Astrocyte of the cerebellum (primary cell): ENCODE results near the gene TRIM6.

Experiments used
- DNase-seq: peaks from one replicate; pipeline ENCODE4 v3.0.0-alpha.2; 2011; ENCODE audit warnings: low read depth
- H3K4me3 ChIP-seq: 2 replicates; pipeline ENCODE4 v1.5.1; 2011; ENCODE audit warnings: mild to moderate bottlenecking, low read depth, low read length, moderate library complexity
- CTCF ChIP-seq: IDR thresholded peaks from 2 replicates; pipeline ENCODE4 v1.5.1; 2012; ENCODE audit warnings: low read length, low read depth, moderate library complexity, mild to moderate bottlenecking; ENCODE audit errors: missing control alignments
- in situ Hi-C: cut with HindIII; loops from 2 replicates; pipeline ENCODE4 v1.10.0; 2017; ENCODE audit warnings: low sequenced_read_pairs

TRIM6 gene

DNA sequence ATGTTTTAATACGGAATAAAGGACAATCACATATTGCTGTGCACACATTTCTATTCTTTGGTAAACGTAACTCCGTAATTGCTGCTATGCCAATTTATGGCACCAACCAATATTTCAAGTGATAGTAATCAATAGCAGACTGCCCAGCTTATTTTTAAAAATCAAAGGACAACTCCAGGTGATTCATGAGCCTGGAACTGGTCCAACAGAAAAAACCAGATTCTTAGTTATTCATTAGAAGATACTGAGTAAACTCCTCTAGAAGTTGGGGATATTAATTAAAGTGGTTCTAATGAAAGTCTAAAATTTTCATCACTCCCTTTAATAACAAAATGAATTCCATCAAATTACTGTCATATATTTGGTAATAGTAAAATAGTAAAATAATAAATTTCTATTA is 38.7 kb upstream of the TRIM6 start:
- no peak for DNase-seq
- H3K4me3 ChIP-seq = no peak overlapping the region
- TF ChIP-seq CTCF = no peak
- in situ Hi-C loops = no loop called here

- no peak for TF ChIP-seq CTCF
- DNase-seq = no peak
- no peak overlapping the region for H3K4me3 ChIP-seq
- in situ Hi-C loops = no loop called here
These were observed 32.0 kb upstream of the TRIM6 start for GRCh38 chr11:5564259-5565019.

- in situ Hi-C loops = no loop called here
- H3K4me3 ChIP-seq = no peak overlapping the region
- no peak for TF ChIP-seq CTCF
- DNase-seq = no peak
These were observed 21.8 kb upstream of the TRIM6 start for GRCh38 chr11:5574654-5575053.

DNA sequence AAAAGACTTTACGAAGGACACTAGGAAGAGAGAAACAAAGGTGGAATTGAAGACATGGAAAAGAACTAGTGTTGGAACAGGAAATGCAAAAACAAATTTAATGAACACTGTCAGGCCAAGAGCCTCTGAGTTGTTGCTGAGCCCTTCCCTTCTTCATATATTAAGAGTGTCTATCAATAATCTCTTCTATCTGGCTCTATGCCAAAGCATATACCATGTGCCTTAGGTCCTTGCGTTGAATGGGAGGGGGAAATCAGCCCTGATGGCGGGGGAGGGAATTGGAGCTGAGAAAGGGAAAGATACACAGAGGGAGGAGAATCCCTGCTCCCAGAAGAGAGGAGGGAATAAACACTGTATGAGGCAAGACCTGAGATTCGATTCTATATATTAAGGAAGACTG is 21.3 kb upstream of the TRIM6 start:
- no peak for DNase-seq
- in situ Hi-C loops = no loop called here
- no peak overlapping the region for H3K4me3 ChIP-seq
- no peak for TF ChIP-seq CTCF

DNA sequence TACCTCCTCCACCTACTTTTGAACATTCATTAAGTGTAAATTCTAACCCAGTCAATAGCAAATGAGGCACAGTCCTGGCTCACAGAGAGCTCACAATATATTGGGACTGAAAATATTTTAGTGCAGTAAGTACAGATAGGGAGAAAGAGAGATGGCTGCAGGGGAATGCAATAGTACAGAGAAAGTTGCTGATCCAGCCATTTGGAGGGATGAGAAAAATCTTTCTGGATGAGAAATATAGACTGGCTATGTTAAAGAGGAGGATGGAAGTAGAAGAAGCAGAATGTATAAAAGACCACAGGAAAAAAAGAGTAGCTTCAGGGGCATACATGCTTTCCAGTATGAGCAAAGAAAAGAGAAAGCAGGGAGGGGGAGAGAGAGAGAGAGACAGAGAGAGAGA is 19.3 kb upstream of the TRIM6 start:
- in situ Hi-C loops = no loop called here
- DNase-seq = no peak
- TF ChIP-seq CTCF = no peak
- no peak overlapping the region for H3K4me3 ChIP-seq

DNA sequence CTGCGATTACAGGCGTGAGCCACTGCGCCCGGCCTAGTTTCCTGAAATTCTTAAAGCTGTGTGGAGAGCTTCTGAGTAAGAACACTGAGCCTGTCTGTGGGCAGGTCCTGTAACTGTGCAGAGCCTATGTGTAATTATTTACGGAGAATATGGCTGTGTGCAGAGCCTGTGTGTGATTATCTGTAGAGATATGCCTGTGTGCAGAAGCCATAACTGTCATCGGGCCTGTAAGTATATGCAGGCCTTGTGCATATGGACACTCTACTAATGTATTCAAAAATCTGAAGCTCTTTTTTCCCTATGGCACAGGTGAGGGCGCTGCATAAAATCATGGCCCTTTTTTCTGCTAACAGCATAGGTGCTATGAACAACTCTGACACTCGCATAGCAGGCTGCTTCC is 15.9 kb upstream of the TRIM6 start, which contains the start of gene OR52B6:
TSS of gene OR52B6 (plus strand) at position 301 of the 400 bp plus-strand sequence. CDS start at position 301, 0 bp downstream.
- no peak for DNase-seq
- no peak for TF ChIP-seq CTCF
- in situ Hi-C loops = no loop called here

More for the DNA sequence above, 15.9 kb upstream of the TRIM6 start, which contains the start of gene OR52B6:
- H3K4me3 ChIP-seq = no peak within 1 kb of the TSS
